ENCODE measurements around the gene SLFN11.
"Not testable (repeated sequence)": the region's sequence is repeated elsewhere in the genome, so short reads cannot be mapped to it uniquely, and the experiment has no call there.

Gene SLFN11

DNA sequence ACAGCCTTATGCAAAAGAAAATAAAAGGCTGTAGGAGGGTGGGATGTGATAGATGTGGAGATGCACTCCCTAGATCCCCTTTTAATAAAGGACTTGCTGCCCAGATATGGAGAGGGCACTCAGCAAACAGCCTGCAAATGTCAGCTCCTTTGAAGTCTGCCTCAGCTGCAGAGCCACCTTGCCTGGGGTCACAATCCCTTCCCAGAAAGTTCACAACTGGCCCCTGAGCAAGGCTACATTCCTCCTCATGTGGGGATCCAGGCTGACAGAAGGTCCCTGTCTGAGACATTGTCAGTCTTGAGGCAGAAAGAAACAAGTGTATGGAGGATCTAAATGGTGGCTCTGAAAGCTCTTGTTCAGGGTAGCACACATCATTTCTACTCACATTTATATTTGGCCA is 36.1 kb downstream of the SLFN11 start:
- no peak overlapping the region for H3K4me2 ChIP-seq (ENCODE audit: low read length)
- no peak overlapping the region for H2AFZ ChIP-seq
- H3K27ac ChIP-seq: no peak overlapping the region
- H3K4me3 ChIP-seq (ENCODE audit: low read depth, low read length): no peak overlapping the region
- TF ChIP-seq, protein P1, sequence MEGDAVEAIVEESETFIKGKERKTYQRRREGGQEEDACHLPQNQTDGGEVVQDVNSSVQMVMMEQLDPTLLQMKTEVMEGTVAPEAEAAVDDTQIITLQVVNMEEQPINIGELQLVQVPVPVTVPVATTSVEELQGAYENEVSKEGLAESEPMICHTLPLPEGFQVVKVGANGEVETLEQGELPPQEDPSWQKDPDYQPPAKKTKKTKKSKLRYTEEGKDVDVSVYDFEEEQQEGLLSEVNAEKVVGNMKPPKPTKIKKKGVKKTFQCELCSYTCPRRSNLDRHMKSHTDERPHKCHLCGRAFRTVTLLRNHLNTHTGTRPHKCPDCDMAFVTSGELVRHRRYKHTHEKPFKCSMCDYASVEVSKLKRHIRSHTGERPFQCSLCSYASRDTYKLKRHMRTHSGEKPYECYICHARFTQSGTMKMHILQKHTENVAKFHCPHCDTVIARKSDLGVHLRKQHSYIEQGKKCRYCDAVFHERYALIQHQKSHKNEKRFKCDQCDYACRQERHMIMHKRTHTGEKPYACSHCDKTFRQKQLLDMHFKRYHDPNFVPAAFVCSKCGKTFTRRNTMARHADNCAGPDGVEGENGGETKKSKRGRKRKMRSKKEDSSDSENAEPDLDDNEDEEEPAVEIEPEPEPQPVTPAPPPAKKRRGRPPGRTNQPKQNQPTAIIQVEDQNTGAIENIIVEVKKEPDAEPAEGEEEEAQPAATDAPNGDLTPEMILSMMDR (IDR thresholded peaks at IDR 0.05): no peak
- no peak overlapping the region for H3K9ac ChIP-seq
- H3K4me1 ChIP-seq: no peaks in the 10 kb centered on the region
- no peaks in the 10 kb centered on the region for H3K36me3 ChIP-seq (ENCODE audit: control insufficient read depth, insufficient read depth, low read length)
- H3K79me2 ChIP-seq: no peaks in the 10 kb centered on the region
- no peaks in the 10 kb centered on the region for H3K27me3 ChIP-seq (ENCODE audit: control insufficient read depth, insufficient read depth, low read length)
- no peaks in the 10 kb centered on the region for H3K9me3 ChIP-seq (ENCODE audit: control insufficient read depth, low read length)

DNA sequence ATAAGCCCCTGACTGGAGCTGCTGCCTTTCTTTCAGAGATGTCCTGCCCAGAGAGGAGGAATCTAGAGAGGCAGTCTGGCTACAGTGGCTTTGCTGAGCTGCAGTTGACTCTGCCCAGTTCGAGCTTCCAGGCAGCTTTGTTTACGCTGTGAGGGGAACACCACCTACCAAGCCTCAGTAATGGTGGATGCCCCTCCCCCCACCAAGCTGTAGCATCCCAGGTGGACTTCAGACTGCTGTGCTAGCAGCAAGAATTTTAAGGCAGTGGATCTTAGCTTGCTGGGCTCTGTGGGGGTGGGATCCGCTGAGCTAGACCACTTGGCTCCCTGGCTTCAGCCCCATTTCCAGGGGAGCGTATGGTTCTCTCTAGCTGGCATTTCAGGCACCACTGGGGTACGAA is 39.8 kb downstream of the SLFN11 start:
- not testable (repeated sequence) for H3K36me3 ChIP-seq (ENCODE audit: control insufficient read depth, insufficient read depth, low read length); H3K27me3 ChIP-seq (ENCODE audit: control insufficient read depth, insufficient read depth, low read length); H3K27ac ChIP-seq; H3K9me3 ChIP-seq (ENCODE audit: control insufficient read depth, low read length); H3K4me3 ChIP-seq (ENCODE audit: low read depth, low read length); H3K4me2 ChIP-seq (ENCODE audit: low read length); H3K79me2 ChIP-seq; H3K4me1 ChIP-seq; H2AFZ ChIP-seq; H3K9ac ChIP-seq

DNA sequence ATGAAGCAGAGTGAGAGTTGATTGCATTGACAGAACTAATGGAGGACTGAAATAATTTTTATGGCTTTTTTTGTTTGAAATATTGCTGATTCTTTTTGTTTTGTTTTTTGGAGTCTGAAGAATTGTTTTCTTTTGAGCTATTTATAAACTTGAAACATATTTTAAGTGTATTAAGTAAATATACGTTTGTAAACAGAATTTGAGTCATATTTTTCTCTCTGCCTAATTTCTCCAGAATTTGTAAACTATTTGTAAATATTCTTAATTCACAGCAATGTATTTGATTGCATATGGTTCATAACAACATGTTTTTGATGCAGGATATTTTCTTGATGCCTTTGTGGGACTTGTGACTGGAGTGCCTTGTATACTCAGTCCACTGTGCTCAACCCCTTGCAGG is 50.7 kb downstream of the SLFN11 start:
- no peaks in the 10 kb centered on the region for H3K79me2 ChIP-seq
- no peaks in the 10 kb centered on the region for H3K9me3 ChIP-seq (ENCODE audit: control insufficient read depth, low read length)
- no peaks in the 10 kb centered on the region for H3K4me1 ChIP-seq
- no peak overlapping the region for H3K27ac ChIP-seq
- TF ChIP-seq, protein P1 (IDR thresholded peaks at IDR 0.05): no peak
- H3K27me3 ChIP-seq (ENCODE audit: control insufficient read depth, insufficient read depth, low read length): no peaks in the 10 kb centered on the region
- no peak overlapping the region for H3K9ac ChIP-seq
- H3K4me3 ChIP-seq (ENCODE audit: low read depth, low read length): no peak overlapping the region
- no peaks in the 10 kb centered on the region for H3K36me3 ChIP-seq (ENCODE audit: control insufficient read depth, insufficient read depth, low read length)
- H3K4me2 ChIP-seq (ENCODE audit: low read length): no peak overlapping the region
- no peak overlapping the region for H2AFZ ChIP-seq

DNA sequence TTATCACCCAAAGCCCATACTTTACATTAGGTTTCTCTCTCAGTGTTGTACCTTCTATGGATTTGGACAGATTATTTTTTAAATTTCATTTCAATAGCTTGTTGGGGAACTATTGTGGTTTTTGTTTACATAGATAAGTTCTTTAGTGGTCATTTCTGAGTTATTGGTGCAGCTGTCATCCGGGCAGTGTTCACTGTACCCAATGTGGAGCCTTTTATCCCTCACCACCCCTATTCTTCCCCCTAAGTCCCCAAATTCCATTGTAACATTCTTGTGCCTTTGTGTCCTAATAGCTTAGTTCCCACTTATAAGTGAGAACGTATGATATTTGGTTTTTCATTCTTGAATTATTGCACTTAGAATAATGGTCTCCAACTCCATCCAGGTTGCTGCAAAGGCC is 57.5 kb downstream of the SLFN11 start:
- Histone ChIP-seq H2AFZ (no peak overlapping the region), H3K9ac (no peak overlapping the region), H3K4me2 (ENCODE audit: low read length) (no peak overlapping the region), H3K27me3 (ENCODE audit: control insufficient read depth, insufficient read depth, low read length) (no peaks in the 10 kb centered on the region), H3K27ac (no peak overlapping the region), H3K79me2 (no peaks in the 10 kb centered on the region), H3K4me1 (peaks cover 4% of the 10 kb centered on the region), H3K4me3 (ENCODE audit: low read depth, low read length) (no peak overlapping the region), H3K9me3 (ENCODE audit: control insufficient read depth, low read length) (no peaks in the 10 kb centered on the region), H3K36me3 (ENCODE audit: control insufficient read depth, insufficient read depth, low read length) (no peaks in the 10 kb centered on the region)
- TF ChIP-seq, protein P1 (IDR thresholded peaks at IDR 0.05): no peak

DNA sequence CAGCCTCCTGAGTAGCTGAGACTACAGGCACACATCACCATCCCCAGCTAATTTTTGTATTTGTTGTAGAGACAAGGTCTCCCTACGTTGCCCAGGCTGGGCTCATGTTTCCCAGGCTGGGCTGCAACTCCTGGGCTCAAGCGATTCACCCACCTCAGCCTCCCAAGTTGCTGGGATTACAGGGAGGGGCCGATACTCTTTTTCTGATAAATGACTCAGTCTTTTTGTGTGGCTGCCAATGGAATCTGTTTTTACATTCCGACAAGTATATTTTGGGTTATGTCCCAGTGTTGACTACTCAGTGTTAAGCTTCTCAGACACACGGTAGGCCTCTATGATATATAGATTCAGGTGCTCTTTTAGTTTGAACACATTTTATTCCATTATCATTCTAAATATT is 58.1 kb downstream of the SLFN11 start:
- H2AFZ ChIP-seq: no peak overlapping the region
- no peaks in the 10 kb centered on the region for H3K79me2 ChIP-seq
- TF ChIP-seq, protein P1 (IDR thresholded peaks at IDR 0.05): no peak
- H3K4me1 ChIP-seq: peaks cover 4% of the 10 kb centered on the region
- no peaks in the 10 kb centered on the region for H3K27me3 ChIP-seq (ENCODE audit: control insufficient read depth, insufficient read depth, low read length)
- H3K4me3 ChIP-seq (ENCODE audit: low read depth, low read length): no peak overlapping the region
- H3K9ac ChIP-seq: no peak overlapping the region
- H3K36me3 ChIP-seq (ENCODE audit: control insufficient read depth, insufficient read depth, low read length): no peaks in the 10 kb centered on the region
- no peaks in the 10 kb centered on the region for H3K9me3 ChIP-seq (ENCODE audit: control insufficient read depth, low read length)
- H3K27ac ChIP-seq: peak overlapping the region; percentile 20
- H3K4me2 ChIP-seq (ENCODE audit: low read length): no peak overlapping the region

Data from parathyroid adenoma (tissue), 2 donors.